Muscle of back (tissue), 11 donors: Measurements from ENCODE around the gene LMX1B. TPM values are rescaled to one million over a fixed set of nuclear protein-coding genes. Genes with fewer than 3 reads are reported as not detected.

ENCODE experiments used
- DNase-seq, 3 donors: peaks; one replicate each; pipeline versions ENCODE4 v3.0.0 to v3.0.0-alpha.2; 2013
- polyA plus RNA-seq, 10 donors: library from polyadenylated mRNA; unstranded; fragments of 120-200 nt; gene quantifications; one replicate each; pipeline ENCODE4 v1.2.1, GENCODE V29; 2013; ENCODE audit not compliant: insufficient read length in 10 of 10

LMX1B gene
- polyA plus RNA-seq, 10 donors = 0.10 to 1.8 (median 0.25) TPM

DNA sequence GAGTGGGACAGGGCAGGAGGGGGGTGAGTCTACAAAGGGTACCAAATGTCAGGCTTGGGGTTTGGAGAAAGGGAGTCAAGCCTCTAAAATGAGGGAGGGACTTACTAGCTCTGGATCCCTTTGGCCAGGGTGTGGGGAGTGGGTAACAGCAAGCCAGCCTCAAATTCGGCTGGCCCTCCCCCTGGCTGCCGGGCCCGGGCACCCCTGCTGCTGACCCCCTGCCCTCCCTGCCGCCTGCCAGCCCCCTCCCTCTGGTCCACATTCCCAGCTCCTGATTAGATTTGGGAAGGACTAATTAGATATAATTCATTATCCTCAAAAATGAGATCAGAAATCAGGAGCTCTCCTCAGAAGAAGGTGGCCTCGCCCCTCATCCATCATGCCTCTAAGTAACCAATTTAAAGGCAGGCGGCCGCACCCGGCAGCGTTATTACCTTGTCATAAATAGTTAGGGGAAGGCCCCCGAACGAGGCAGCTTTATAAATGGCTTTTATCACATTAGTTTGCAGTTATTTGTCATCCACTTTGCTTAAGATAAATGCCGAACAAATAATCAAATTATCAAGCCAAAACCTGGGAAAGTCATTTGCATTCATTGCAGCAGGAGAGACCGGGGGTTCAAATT, 44.6 kb downstream of the LMX1B start:
- no peak for DNase-seq

DNA sequence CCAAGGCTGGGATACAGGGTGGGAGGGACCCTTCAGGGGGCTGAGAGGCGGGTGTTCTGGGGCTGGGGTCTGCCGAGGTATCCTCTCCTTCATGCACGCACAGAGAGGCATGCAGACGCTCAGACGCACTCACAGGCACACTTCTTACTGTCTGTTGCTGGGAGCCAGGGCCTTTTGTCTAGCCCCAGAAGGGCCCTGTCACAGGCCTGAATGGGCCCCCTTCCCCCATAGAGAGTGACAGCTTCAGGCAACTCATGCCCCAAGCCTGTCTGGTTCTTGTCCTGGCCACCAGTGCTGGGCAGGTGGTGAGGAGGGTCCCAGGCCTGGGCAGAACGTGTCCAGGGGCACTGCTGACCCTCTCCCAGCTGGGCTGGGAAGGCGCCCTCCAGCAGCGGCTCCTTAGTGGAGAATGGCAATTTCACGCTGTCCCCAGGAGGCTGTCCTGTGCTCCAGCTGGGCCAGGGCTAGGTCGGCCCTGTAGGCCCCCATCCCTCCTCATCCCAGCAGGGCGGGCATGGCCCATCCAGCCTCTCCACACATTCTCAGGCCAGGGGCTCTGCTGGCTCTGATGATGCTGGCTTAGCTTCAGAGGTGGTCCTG, 45.3 kb downstream of the LMX1B start:
- no peak for DNase-seq

DNA sequence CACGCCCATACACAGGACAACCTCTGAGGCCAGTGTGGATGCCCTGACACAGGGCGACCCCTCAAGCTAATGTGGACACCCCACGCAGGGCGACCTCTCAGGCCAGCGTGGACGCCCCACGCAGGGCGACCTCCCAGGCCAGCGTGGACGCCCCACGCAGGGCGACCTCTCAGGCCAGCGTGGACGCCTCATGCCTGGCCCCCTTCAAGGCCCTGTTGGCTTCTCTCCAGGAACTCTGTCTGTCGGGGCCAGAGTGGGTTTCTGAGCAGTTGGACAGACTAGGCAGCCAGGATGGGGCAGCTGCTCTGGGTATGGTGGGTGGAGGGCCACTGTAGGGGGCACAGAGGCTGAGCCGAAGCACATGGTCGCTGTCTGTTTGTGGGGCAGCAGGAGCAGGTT, 47.4 kb downstream of the LMX1B start:
- no peak for DNase-seq

DNA sequence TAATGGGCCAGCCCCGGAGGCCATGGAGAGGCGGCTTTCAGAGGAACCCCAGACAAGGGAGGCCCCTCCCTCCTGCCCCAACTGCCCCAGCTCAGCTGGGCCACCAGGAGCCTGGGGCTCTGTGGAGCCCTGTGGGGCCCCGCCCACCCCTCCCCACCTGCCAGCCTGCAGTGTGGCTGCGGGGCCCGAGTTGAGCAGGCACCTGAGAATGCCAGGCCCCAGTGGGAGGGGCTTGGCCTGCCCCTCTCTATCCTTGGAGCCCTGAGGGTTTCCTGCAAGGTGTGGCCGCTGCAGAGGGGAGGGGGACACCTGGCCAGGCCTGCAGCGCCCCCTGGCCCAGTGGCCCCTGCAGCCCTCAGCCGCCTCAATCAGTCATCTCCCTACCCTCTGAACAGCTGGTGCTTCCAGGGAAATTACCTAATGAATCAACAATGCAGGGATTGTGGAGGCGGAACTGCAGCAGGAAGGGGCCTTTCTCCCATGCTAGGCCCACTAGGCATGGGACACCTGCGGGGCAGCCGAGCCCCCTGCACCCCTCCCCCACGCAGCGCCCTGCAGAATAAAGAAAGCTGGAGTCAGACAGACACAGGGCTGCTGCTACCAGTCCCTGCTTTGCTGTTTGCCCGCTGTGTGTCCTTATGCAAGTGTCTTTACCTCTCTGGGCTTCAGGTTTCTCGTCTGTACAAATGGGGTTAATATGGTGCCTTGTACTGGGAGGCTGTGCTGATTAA, 48.0 kb downstream of the LMX1B start:
- DNase-seq = peak in 2 of 3 donors; percentile 27 to 53

DNA sequence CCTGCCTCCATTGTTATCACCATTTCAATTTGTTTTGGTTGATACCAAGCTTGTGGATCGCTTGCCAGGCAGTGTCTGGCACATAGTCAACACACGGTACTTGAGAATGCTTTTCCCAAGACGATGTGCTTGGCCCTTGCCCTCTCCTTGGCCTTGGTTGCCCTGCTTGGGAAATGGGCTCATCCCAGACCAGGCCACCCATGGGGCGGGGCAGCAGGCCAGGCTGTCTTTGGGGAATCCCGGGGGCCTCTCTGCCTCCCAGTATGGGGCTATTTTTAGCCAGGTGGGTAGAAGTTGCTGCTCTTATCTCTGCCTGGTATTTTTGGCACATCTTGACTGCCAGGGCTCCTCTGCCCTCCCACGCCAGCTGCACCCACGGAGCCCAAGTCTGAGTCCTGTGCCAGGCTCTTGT, 49.9 kb downstream of the LMX1B start:
- DNase-seq = peak in 1 of 3 donors; percentile 15

DNA sequence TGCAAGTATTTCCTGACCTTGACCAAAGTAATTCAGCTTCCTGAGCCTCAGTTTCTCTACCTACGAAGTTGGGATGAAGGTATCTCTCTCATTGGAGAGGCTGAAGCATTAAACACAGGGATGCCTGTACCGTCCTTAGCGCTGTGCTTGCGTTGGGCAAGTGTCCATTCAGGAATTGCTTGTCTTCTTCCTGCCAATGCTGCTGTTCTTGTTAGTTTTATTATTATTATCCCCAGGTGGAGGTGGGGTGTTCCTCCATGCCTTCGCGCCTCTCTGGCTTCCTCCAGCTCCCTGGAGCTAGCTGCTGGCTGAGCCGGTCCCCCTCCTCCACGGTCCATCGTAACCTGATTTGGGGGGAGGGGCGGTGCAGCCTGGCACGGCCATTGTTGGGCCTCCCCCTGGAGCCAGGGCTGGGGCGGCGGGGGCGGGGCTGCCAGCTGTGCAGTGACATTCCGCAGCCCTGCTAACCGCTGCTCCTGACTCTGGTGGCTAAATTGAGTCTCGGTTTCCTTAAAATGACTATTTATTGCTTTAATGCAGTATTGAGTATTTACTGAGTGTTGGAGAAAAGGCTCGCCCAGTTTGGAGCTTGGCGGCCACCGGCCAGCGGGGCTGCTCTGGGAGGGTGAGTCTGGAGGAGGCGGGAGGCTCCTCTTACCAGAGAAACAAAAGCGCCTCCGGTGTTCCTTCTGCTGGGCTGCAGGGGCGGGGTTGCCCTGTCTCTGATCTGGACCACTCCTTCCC, 51.3 kb downstream of the LMX1B start:
- peak in 1 of 3 donors; percentile 55 for DNase-seq

DNA sequence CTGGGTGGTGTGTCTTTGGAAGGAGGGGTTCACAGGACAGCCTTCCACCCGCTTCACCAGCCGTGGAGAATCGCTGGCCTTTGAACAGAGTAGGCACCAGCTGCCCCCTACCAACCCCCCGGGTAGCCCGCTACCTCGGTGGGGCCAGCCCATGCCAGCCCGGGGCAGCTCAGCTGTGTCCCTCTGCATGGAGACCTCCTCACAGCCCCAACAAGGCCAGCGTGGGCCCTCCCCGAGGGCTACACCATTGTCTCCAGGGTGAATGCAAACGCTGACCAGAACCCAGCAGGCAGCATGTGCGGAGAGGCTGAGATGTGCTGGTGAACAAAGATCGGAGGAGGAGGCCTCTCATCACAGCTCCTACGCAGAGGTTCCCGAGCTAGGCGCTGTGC, 51.9 kb downstream of the LMX1B start:
- DNase-seq = no peak

DNA sequence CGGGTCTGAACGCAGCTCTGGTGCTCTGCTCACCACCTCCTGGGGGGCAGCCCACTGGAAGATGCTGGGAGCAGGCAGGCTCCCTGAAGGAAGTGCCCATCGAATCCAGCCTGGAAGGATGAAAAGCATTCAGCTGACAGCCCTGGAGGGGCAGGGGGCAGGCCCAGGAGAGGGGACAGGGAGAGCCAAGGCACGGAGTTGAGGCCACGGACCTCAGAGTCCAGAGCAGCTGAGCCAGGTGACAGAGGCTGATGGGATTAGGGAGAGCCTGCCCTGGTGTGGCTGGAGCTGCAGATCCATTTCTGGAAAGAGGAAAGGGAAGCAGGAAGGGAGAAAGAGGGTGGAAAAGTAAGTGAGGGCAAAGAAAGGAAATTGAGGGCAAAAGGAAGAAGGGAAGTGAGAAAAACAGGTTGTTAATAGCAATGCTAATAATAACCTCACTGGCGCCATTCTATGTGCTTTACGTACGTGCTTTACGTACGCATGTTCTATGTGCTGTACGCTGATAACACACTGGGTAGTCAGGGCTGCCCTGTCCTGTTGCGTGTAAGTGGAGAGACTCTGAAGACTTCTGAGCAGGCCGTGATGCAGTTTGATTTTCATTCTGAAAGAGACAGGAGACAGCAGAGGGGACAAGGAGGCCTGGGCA, 52.6 kb downstream of the LMX1B start:
- DNase-seq = no peak

DNA sequence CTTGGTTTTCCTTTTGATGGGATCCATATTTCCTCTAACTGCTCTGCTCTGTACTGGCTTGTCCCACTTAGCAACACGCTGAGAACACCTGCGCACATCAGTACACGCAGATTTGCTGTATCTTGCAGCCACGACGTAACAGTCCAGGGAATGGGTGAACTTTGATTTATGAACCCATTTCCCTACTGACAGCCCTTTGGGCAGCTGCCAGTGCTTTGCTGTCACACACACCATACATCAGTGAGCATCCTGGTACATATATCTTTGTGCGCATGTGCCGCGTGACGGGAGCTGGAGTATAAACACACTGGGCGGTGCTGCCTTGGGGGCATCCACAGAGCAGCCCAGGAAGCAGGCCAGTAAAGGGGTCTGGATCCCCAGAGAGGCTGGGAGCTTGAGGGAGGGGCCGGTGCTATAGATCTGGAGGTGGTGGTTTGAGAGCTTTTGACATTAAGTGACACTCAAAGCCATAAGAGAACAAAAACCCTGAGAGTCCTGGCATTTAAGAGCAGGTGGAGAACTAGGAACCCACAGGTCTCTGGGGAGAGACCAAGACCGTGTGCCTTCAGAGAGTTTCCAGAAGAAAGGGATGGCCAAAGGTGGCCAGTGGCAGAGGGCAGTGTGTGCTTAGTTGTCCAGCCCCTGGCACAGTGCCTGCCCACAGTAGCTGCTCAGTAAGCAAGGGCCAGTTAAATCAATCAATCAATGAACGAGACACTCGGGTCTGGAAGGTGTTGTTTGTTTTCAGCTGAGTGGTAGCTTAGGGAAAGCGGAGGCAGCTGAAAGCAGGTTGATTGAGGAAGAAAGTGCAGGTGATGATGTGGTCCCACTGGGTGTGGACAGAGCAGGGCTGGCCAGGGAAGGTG, 53.7 kb downstream of the LMX1B start:
- no peak for DNase-seq

DNA sequence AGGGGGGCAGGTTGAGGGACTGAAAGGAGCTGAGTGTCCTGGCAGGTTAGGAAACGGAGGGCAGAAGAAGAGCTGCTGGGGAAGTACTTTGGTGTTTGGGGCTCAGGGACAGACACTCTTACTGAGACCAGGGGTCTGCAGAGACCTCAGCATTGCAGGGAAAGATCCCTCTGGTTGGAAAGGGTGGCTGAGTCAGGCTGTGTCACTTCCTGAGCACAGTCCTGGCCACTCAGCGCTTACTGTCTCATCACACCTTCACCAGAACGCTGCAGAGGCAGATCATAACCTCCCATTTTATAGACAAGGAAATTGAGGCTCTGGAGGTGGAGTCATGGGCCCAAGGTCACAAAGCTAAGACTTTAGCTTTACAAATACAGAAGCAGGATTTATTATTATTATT, 54.3 kb downstream of the LMX1B start:
- no peak for DNase-seq

DNA sequence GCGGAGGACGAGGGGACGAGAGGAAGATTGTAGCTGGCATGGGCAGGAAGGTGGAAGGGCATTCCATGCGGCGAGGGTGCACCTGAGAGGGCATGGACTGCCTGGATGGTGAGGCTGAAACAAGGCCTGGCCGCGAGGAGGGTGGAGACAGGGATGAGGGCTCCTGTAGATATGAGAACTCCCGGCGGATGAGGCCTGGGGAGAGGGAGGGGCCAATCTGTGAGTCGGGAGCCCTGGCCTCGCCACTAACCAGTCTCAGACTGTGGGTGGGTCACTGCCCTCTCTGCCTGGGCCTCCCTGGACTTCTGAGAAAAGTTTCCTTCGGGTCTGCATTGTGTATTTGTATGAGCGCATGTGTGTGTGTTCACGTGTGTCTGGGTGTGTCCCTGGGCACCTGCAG, 55.4 kb downstream of the LMX1B start:
- DNase-seq = no peak

DNA sequence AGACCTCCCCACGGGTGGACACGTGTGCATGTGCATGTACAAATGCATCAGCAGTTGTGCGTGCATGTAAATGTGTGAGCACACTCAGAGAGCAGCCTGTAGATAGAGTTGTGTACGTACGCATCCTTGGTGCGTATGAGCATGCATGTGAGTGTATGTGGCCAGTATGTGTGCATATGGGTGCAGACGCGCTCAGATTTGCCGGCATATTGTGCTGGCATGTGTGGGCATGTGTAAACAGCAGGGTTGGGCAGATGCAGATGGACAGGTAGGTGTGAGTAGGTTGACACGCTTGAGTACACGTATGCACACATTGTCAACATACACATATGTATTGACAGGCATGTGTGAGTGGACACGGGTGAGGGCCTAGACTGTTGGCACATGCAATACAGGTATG, 56.5 kb downstream of the LMX1B start:
- no peak for DNase-seq

DNA sequence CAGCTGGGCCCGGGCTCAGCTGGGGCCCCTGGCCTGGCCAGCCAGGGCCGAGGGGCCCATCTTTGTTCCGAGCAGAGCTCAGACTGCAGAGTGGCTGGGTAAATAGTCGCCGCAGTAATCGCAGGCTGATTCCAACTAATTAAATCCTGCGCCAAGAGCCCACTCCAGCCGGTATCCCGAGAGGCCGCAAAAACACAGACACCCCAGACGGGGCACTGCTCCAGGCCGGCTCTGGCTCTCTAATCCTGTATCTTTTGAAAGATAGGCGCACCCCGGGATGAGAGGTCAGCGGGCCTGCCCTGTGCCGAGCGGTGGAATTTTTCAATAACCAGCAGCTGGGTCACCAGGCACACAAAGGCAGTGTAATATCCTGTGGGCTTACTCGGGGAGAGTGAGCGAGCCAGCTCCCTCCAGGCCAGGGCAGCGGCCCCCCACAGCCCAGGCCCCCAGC, 57.7 kb downstream of the LMX1B start:
- DNase-seq = peak in 1 of 3 donors; percentile 38

DNA sequence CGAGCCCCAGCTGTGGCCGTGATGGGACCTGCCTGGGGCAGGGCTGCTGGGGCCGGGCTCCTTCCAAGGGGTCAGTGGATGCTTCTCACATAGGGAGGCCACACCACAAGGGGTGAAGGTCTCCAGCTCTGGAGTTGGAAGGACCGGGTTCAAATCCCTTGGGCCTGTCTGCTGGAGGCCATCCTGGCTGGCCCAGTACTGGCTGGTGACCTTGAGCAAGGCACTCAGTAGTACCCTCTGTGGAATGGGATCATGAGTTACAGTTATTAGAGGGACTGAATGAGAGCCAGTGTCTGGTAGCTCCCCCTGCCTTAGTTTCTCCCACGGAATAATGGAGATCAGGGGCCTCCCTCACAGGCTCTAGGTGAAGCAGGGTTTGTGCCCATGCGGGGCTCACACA, 58.3 kb downstream of the LMX1B start:
- no peak for DNase-seq

DNA sequence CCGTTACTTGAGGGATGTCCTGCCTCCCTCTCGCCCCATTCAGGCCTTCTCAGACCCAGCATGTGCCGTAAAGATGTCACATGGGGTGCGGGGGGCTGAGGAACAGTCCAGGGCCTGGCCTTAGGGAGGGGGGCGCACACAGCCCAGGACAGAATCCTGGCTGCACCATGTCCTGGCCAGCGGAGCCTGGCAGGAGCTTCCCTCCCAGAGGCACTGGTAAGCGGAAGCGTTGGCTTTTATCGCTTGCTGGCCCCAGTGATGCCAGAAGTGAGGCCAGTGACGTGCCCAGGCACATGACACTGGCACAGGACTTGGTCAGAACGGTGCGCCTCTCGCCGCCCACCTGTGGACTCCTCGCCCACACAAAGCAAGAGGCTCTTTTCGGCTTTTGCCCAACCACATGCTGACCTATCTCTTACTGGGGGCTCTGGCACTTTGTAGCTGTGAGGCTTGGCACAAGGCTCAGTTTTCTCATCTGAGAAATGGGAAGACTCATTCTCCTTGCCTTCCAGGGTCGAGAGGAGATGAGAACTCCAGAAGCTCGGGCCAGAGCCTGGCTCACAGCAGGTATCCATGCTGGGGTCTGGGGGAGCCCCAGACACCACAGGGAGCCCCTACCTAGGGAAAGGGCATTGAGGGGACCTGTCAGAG, 59.0 kb downstream of the LMX1B start:
- DNase-seq = no peak

DNA sequence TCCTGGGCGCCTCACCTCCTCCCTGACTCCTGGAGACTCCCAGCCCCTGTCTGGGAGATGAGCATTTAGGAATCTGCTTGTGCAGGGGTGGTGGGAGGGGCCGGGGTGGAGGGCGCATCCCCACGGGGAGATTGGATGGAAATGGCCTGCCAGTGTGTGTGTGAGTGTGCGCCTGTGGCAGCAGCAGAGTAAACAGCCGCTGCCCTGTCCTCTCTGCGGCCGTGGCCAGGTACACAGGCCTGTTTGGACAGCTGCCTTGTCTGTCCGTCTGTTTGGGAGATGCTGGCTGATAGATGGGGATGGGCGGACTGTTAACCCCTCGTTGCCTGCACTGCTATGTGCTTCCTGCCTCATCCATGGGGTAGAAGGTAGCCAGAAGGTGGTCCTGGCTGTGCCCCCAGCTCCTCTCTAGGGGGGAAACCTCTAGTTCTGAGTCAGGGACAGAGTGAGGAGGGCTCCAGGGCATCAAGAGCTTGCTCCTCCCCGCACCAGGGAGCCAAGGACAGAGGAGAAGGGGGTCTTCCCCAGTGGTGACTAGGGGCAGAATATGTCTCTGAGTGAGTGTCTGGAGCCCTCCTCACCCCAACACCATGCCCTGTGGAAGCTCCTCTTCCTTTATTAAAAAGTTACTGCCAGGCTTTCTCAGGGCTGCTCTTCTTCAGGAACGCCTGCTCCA, 60.1 kb downstream of the LMX1B start:
- DNase-seq = no peak

DNA sequence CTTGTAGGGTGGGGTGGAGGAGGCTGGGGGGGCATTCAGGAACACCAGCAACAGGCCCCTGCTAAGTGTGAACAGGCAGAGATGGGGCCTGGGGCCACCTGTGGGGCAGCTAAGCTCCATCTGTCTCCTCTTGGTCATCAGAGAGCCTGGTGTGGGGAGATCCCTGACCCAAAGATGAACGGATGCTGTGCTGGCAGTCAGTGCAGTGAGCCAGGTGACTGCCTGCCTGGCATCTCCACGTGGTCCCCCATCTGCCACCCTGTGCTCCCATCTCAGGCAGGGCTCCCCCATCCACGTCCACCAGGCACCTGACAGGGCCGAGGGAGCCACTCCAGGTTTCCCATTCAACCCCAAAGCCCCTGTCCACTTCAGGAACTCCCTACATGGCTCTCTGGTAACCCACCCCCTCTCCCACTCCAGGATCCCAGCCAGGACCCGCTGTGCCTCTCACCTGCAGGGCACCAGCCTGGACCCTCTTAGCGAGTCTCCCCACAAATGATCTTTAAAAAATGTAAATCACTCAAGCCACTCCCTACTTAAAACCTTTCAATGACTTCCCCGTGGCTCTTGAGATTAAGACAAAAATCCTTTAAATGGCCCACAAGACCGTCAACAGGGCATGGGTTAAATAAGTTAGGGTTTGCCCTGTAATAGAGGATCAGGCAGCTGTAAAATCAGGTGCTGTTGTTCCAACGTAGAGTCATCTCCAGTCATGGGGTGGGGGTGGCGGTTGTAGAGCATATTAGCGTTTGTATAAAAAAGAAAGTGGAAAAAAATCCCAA, 60.8 kb downstream of the LMX1B start:
- no peak for DNase-seq

DNA sequence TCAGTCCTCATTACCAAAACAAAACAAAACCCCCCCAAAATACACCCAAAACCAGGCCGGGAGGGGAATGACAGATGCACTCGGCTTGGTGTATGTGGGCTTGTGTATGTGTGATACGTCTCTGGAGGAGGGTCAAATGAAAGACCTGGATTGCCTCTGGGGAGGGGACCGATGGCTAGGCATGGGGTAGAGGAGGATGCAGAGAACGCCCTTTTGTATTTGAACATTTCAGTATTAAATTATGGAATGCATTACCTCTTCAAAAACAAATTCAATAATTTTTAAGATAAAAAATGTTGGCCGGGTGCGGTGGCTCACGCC, 61.4 kb downstream of the LMX1B start:
- no peak for DNase-seq

DNA sequence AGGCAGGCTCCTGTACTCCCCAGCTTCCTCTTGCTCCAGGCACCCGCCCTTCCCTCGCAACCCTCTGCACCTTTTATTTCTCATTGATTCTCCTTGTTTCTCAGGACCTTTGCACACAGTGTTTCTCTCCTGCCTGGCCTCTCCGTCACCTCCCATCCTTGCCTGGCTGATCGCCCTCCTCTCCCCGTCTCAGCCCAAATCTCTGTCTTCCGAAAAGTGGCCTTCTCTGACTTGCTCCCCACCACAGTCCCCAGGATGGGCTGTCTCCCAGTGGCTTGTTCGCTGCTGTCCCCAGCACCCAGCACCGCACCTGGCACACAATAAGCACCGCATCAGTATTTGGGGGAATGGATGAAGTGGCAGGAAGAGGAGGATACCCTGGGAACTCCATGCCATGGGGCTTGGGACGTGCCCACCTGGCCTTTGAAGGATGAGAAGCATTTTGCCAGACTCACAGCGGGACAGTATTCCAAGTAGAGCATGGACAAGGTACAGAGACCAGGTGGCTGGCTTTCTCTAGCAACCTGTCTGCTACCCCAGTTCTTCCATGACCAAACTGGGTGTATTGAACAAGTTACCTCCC, 62.5 kb downstream of the LMX1B start:
- no peak for DNase-seq
